ENCODE data around the gene IMPDH1. TPM values are rescaled to one million over a fixed set of nuclear protein-coding genes. Genes with fewer than 3 reads are reported as not detected.
A peak's percentile ranks its signal among the peaks of the same experiment; 100 is the strongest.

IMPDH1 gene
- total and polyA plus RNA-seq, 4 donors = 2.4 to 11.1 (median 5.2) TPM

DNA sequence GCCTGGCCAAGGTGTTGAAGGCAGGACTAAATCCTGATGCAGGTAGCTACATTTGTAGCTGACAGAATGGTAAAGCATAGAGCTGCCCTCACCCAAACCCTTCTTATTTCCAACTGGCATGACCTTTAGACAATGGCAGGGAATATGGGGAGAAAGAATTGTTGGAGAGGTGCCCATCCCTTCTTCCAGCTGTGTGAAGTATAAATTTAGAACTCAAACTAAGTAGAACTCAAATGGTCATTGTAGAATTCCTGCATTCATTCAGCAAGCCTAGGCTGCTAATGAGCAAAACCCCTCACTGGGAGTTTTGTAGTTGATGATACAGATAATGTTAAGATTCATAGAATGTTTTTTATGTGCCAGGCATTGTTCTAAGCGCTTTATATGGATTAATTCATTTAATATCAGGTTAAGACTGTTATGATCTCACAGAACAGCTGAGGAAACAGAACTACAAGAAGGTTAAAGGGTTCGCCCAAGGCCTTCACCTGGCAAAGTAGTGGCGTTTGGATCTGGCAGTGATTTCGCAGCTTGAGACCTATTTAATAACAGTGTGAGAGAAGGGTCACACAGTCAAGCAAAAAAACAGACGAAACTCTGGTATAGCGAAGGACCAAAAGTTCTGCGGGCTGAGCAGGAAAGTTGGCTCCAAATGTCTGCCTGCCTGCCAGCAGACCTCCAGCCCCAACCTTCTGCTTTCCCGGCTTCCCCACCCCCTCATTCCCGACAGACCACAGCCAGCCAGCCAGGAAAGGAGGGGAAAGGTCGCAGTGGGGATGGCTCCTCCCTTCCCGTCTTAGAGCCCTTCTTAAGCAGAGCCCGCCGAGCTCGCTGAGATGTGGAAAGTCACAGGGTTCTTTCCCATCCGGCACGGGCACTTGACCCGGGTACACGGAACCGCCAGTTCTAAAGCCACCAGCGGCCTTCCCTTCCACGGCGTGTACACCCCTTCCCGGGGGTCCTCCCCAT is 44.3 kb upstream of the IMPDH1 start:
- H3K9ac ChIP-seq (ENCODE audit: low read depth in 1 of 2, low read length in 2 of 2) = peak overlapping the region in 1 of 2 donors; percentile 64
- H3K27ac ChIP-seq (ENCODE audit: low read depth in 1 of 2, low read length in 2 of 2) = peak overlapping the region; percentile 96 to 99
- H3K36me3 ChIP-seq (ENCODE audit: control insufficient read depth in 4 of 4, insufficient read depth in 3 of 4, low read depth in 1 of 4, low read length in 3 of 4) = no peaks in the 10 kb centered on the region
- H3K4me3 ChIP-seq (ENCODE audit: low read depth in 1 of 3, low read length in 3 of 3) = peak overlapping the region in 1 of 3 donors; percentile 73
- 35% methylated on average over 23 of the region's 23 CpGs for WGBS
- H3K27me3 ChIP-seq (ENCODE audit: control insufficient read depth in 4 of 4, insufficient read depth in 4 of 4, low read length in 3 of 4) = no peaks in the 10 kb centered on the region
- H3K4me1 ChIP-seq (ENCODE audit: control insufficient read depth in 4 of 4, insufficient read depth in 4 of 4, low read length in 3 of 4) = peaks cover 4 to 30% (median 11%) of the 10 kb centered on the region in 4 donors
- DNase-seq (ENCODE audit: low spot score) = peak; percentile 68
- TF ChIP-seq FOXA1 (IDR thresholded peaks at IDR 0.05) (no peak), EGR1 (IDR thresholded peaks at IDR 0.05; ENCODE audit: low read depth in 2 of 2) (peak; percentile 82 to 94), YY1 (IDR thresholded peaks at IDR 0.05) (peak; percentile 54), RAD21 (IDR thresholded peaks at IDR 0.05) (no peak), GABPA (IDR thresholded peaks at IDR 0.05 in 1 of 2, conservative IDR thresholded peaks at IDR 0.05 in 1 of 2) (peak in 1 of 2 donors; percentile 24), HNF4A (conservative IDR thresholded peaks at IDR 0.05) (peak; percentile 26 to 54), HNF4G (IDR thresholded peaks at IDR 0.05) (no peak), TAF1 (conservative IDR thresholded peaks at IDR 0.05) (no peak), SP1 (IDR thresholded peaks at IDR 0.05) (peak; percentile 95), NR2F2 (IDR thresholded peaks at IDR 0.05) (peak; percentile 92), RXRA (IDR thresholded peaks at IDR 0.05) (peak; percentile 90 to 94), JUND (IDR thresholded peaks at IDR 0.05) (no peak), FOXA2 (IDR thresholded peaks at IDR 0.05) (no peak)
- TF ChIP-seq, protein P1, sequence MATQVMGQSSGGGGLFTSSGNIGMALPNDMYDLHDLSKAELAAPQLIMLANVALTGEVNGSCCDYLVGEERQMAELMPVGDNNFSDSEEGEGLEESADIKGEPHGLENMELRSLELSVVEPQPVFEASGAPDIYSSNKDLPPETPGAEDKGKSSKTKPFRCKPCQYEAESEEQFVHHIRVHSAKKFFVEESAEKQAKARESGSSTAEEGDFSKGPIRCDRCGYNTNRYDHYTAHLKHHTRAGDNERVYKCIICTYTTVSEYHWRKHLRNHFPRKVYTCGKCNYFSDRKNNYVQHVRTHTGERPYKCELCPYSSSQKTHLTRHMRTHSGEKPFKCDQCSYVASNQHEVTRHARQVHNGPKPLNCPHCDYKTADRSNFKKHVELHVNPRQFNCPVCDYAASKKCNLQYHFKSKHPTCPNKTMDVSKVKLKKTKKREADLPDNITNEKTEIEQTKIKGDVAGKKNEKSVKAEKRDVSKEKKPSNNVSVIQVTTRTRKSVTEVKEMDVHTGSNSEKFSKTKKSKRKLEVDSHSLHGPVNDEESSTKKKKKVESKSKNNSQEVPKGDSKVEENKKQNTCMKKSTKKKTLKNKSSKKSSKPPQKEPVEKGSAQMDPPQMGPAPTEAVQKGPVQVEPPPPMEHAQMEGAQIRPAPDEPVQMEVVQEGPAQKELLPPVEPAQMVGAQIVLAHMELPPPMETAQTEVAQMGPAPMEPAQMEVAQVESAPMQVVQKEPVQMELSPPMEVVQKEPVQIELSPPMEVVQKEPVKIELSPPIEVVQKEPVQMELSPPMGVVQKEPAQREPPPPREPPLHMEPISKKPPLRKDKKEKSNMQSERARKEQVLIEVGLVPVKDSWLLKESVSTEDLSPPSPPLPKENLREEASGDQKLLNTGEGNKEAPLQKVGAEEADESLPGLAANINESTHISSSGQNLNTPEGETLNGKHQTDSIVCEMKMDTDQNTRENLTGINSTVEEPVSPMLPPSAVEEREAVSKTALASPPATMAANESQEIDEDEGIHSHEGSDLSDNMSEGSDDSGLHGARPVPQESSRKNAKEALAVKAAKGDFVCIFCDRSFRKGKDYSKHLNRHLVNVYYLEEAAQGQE (IDR thresholded peaks at IDR 0.05) = no peak
- TF ChIP-seq, protein P2, sequence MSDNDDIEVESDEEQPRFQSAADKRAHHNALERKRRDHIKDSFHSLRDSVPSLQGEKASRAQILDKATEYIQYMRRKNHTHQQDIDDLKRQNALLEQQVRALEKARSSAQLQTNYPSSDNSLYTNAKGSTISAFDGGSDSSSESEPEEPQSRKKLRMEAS (IDR thresholded peaks at IDR 0.05) = peak; percentile 58
- TF ChIP-seq, protein P3, sequence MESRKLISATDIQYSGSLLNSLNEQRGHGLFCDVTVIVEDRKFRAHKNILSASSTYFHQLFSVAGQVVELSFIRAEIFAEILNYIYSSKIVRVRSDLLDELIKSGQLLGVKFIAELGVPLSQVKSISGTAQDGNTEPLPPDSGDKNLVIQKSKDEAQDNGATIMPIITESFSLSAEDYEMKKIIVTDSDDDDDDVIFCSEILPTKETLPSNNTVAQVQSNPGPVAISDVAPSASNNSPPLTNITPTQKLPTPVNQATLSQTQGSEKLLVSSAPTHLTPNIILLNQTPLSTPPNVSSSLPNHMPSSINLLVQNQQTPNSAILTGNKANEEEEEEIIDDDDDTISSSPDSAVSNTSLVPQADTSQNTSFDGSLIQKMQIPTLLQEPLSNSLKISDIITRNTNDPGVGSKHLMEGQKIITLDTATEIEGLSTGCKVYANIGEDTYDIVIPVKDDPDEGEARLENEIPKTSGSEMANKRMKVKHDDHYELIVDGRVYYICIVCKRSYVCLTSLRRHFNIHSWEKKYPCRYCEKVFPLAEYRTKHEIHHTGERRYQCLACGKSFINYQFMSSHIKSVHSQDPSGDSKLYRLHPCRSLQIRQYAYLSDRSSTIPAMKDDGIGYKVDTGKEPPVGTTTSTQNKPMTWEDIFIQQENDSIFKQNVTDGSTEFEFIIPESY (IDR thresholded peaks at IDR 0.05) = no peak
- TF ChIP-seq, protein P4, sequence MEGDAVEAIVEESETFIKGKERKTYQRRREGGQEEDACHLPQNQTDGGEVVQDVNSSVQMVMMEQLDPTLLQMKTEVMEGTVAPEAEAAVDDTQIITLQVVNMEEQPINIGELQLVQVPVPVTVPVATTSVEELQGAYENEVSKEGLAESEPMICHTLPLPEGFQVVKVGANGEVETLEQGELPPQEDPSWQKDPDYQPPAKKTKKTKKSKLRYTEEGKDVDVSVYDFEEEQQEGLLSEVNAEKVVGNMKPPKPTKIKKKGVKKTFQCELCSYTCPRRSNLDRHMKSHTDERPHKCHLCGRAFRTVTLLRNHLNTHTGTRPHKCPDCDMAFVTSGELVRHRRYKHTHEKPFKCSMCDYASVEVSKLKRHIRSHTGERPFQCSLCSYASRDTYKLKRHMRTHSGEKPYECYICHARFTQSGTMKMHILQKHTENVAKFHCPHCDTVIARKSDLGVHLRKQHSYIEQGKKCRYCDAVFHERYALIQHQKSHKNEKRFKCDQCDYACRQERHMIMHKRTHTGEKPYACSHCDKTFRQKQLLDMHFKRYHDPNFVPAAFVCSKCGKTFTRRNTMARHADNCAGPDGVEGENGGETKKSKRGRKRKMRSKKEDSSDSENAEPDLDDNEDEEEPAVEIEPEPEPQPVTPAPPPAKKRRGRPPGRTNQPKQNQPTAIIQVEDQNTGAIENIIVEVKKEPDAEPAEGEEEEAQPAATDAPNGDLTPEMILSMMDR (IDR thresholded peaks at IDR 0.05; ENCODE audit: low read depth, low read length, missing input control) = no peak
- TF ChIP-seq, protein P5, sequence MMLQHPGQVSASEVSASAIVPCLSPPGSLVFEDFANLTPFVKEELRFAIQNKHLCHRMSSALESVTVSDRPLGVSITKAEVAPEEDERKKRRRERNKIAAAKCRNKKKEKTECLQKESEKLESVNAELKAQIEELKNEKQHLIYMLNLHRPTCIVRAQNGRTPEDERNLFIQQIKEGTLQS (IDR thresholded peaks at IDR 0.05) = peak; percentile 29
- H3K9me3 ChIP-seq (ENCODE audit: control insufficient read depth in 4 of 4, low read length in 3 of 4) = no peaks in the 10 kb centered on the region
